AG10803 (cell line): ENCODE measurements around the gene CIROP.

ENCODE experiments used
- DNase-seq: peaks from one replicate; pipeline ENCODE4 v3.0.0; 2010; ENCODE audit warnings: low read depth
- H3K4me3 ChIP-seq: 2 replicates; pipeline ENCODE4 v1.5.1; 2011; ENCODE audit warnings: mild to moderate bottlenecking, low read length, control low read depth
- TF ChIP-seq, protein P1 (sequence below): conservative IDR thresholded peaks from 2 replicates; pipeline ENCODE4 v1.5.1; 2011; ENCODE audit warnings: mild to moderate bottlenecking, low read length, control low read depth, inconsistent platforms

The CIROP gene

GRCh38 chr14:23139874-23140273 is 35.1 kb upstream of the CIROP start:
- DNase-seq, result no peak
- TF ChIP-seq, protein P1, sequence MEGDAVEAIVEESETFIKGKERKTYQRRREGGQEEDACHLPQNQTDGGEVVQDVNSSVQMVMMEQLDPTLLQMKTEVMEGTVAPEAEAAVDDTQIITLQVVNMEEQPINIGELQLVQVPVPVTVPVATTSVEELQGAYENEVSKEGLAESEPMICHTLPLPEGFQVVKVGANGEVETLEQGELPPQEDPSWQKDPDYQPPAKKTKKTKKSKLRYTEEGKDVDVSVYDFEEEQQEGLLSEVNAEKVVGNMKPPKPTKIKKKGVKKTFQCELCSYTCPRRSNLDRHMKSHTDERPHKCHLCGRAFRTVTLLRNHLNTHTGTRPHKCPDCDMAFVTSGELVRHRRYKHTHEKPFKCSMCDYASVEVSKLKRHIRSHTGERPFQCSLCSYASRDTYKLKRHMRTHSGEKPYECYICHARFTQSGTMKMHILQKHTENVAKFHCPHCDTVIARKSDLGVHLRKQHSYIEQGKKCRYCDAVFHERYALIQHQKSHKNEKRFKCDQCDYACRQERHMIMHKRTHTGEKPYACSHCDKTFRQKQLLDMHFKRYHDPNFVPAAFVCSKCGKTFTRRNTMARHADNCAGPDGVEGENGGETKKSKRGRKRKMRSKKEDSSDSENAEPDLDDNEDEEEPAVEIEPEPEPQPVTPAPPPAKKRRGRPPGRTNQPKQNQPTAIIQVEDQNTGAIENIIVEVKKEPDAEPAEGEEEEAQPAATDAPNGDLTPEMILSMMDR, result no peak
- H3K4me3 ChIP-seq, result no peak overlapping the region

- H3K4me3 ChIP-seq, result no peak overlapping the region
- no peak for DNase-seq
- TF ChIP-seq, protein P1, result no peak
These were observed 33.2 kb upstream of the CIROP start for GRCh38 chr14:23137813-23138535.

DNA sequence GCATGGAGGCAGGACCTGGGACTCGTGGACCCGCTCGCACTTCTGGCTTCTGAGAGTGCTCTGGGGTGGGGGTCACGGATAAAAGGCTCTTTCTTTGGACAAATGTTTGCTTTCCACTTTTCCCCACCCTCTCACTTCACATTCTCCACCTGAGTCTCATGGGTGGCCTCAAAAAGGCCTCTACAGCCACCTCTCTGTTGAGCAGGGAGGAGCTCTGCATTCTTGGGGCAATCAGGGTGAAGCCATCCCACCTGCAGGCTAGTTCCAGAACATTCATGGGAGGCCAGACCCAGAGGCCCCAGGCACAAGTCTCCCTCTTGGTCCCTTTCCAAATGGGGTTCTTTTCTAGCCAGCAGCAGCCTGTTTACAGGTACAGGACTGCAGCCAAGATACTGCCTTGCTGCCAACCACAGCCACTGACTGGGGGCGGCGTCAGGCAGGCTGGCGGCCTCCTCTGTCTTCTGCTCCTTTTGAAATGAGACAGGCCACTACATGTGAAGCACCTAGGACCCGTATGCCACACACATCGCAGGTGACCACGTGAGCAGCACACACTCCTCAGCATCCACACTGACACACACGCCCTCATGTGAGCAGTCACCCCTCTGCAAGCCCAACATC is 32.5 kb upstream of the CIROP start:
- DNase-seq, result no peak
- TF ChIP-seq, protein P1, result no peak
- H3K4me3 ChIP-seq, result no peak overlapping the region

GRCh38 chr14:23136566-23137133 is 31.9 kb upstream of the CIROP start:
- DNase-seq, result no peak
- TF ChIP-seq, protein P1, result no peak
- H3K4me3 ChIP-seq, result no peak overlapping the region

- DNase-seq, result no peak
- no peak overlapping the region for H3K4me3 ChIP-seq
- TF ChIP-seq, protein P1, result no peak
These were observed 28.2 kb upstream of the CIROP start for GRCh38 chr14:23132970-23133369.

- TF ChIP-seq, protein P1, result no peak
- no peak for DNase-seq
- no peak overlapping the region for H3K4me3 ChIP-seq
These were observed 26.7 kb upstream of the CIROP start for GRCh38 chr14:23131482-23131881.

GRCh38 chr14:23130871-23131270 is 26.1 kb upstream of the CIROP start:
- TF ChIP-seq, protein P1, result no peak
- H3K4me3 ChIP-seq, result no peak overlapping the region
- no peak for DNase-seq
